GM18508 (cell line): ENCODE measurements around the gene SPIN1.

Experiments used
- ATAC-seq: cut with Tn5 transposase; IDR thresholded peaks from one replicate; pipeline ENCODE4 v1.9.1; 2021; ENCODE audit warnings: moderate number of reproducible peaks; ENCODE audit not compliant: insufficient read depth, unreplicated experiment

The SPIN1 gene

DNA sequence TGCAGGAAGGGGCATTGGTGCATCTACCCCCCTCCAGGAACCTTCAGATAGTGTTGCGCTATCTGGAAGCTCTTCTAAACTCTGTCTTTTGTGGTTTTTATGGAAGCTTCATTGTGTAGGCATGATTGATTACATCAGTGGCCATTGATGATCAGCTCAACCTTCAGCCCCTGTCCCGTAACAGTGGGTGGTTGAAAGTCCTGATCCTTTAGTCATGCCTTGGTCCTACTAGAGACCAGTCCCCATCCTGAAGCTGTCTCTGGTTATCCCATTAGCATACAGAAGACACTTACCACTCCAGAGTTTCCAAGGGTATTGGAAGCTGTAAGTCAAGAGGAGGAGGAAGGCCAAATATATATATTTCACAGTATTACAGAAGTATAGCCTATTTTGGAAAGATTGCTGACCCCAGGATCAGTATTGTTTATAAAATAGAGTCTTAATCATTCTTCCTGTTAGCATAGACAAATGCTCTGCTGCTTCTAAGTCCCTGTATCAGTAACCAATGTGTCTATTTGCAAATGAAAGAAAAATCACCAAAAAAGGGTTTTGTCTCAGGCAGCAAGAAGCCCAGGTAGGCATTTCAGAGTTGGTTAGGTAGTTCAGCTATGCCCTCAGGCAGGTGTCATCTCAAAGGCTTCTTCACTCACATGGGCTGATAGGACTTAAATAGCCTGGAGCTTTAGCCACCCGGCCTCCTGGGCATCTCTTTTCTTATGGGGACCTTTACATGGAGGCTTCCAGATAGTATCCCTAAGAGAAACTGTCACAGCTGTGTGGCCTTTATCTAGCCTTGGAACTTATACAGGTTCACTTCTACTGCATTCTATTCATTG is 41.6 kb downstream of the SPIN1 start:
- no peak for ATAC-seq

GRCh38 chr9:88433583-88434255 is 45.5 kb downstream of the SPIN1 start:
- no peak for ATAC-seq

- no peak for ATAC-seq
These were observed 47.1 kb downstream of the SPIN1 start for GRCh38 chr9:88435336-88435735.

DNA sequence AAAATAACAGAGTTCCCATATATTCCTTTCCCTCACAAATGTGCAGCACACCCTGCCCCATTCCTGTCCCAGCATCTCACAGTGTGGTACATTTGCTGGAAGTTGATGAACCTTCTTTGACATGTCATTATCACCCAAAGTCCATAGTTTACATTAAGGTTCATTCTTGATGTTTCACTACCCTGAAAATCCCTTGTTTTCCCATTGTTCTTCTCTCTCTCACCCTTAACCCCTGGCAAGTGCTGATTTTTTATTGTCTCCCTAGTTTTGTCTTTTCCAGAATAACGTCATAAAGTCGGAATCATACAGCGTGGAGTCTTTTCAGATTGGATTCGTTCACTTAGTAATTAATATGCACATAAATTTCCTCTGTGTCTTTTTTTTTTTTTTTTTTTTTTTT is 48.1 kb downstream of the SPIN1 start:
- ATAC-seq: no peak

- no peak for ATAC-seq
These were observed 49.2 kb downstream of the SPIN1 start for GRCh38 chr9:88437210-88438146.

GRCh38 chr9:88438811-88439210 is 50.6 kb downstream of the SPIN1 start:
- ATAC-seq: no peak

DNA sequence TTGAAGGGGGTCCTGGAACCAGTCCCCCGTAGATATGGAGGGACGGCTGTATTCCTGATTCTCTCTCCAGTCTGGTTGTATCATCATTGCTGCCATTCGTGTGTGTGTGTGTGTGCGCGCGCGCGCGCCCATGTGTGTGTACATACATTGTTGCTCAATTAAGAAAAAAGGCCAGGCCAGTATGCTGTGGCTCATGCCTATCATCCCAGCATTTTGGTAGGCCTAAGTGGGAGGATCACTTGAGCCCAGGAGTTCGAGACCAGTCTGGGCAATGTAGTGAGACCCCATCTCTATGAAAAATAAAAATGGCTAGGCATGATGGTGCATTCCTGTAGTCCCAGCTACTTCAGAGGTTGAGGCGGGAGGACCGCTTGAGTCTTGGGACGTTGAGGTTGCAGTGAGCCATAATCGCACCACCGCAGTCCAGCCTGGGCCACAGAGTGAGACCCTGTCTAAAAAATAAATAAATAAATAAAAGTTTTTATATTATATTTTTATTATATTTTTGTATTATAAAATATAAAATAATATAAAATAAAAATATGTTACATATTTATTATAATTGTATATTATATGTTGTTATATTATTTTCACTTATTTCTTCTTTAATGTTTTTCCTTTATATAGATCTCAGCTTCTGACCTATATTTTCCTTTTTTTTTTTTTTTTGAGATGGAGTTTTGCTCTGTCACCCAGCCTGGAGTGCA is 53.2 kb downstream of the SPIN1 start:
- no peak for ATAC-seq

GRCh38 chr9:88443480-88444113 is 55.4 kb downstream of the SPIN1 start:
- no peak for ATAC-seq

- ATAC-seq: no peak
These were observed 58.5 kb downstream of the SPIN1 start for GRCh38 chr9:88446728-88447127.

GRCh38 chr9:88447431-88447830 is 59.2 kb downstream of the SPIN1 start:
- ATAC-seq: no peak

DNA sequence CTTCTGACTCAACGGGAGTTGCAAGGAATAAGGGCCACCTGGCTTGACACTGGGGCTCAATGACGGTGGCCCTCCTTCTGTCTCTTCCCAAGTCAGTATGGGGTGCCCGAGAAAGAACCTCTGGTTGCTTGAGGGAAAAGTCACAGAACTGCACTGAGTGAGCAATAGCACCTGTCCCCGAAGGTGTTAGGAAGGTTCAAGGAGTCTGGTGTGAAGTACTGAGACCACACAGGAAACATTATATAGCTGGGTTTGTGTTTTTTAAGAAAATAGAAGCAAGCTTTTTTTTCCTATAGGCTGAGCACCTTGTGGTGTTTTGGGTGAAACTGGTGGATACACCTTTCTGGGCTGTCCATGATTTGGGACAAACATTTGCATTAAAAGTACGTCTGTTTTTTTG is 62.9 kb downstream of the SPIN1 start:
- ATAC-seq: no peak

DNA sequence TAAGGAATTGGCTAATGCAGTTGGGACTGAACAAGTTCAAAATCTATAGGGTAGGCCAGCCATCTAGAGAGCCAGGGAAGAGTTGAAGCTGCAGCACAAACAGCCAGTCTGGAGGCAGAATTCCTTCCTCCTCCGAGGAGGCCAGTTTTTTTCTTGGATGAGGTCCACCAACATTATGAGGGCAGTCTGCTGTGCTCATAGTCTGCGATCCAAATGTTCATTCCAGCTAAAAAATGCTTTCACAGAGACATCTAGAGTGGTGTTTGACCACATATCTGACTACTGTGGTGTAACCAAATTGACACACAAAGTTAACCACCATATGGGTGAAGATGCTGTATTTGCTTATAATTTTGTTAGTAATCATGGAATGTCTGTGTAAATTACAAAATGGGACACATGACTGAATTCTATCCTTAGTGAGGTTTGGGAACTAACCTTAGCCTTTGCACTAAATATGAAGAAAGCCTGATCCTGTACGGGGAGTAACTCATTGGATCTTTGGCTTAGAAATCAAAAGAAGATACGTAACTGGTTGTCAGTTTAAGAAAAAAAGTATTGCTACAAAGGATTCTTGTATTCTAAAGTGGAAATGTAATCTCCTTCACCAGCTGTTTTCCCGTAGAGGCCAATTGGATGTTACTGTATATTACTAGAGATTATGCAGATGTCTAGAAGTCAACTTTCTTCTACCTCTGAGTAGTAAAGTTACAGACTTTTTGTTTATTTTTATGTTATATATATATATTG is 70.6 kb downstream of the SPIN1 start:
- no peak for ATAC-seq

- ATAC-seq: no peak
These were observed 72.5 kb downstream of the SPIN1 start for GRCh38 chr9:88460587-88461332.

DNA sequence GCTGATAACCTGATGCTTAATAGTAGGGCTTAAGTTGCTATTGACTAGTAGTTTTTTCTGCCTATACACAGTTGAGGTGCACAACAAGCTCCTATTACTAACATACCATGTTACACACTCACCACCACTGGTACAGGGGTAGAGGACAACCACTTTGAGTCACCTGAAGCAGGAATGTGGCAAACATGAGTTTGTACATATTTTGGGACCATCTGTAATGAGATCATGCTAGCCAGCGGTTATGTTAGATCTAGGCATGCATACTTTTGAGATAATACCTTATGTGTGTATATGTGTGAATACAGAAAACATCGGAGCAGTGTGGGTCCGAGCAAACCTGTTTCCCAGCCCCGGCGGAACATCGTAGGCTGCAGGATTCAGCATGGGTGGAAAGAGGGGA is 73.9 kb downstream of the SPIN1 start:
- ATAC-seq: no peak

DNA sequence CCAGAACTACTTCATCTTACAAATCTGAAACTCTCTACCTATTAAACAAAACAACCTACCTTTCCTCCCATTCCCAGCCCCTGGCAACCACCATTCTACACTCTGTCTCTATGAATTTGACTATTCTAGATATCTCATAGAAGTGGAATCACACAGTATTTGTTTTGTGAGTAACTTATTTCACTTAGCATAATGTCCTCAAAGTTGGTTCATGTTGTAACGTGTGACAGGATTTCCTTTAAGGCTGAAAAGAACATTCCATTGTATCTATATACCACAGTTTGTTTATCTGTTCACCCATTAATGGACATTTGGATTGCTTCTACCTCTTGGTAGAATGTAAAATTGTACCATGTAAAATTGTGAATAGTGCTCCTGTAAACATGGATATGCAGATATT is 76.6 kb downstream of the SPIN1 start:
- ATAC-seq: no peak

DNA sequence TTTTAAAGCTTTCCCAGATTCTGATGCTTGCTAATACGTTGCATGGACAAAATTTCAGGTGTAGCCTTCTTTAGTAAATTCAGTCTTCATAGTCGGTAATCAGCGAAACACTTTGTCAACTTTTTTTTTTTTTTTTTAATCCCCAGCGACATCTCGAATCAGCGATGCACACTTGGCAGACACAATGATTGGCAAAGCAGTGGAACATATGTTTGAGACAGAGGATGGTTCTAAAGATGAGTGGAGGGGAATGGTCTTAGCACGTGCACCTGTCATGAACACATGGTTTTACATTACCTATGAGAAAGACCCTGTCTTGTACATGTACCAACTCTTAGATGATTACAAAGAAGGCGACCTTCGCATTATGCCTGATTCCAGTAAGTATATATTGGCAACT is 80.0 kb downstream of the SPIN1 start:
- no peak for ATAC-seq

- no peak for ATAC-seq
These were observed 88.4 kb downstream of the SPIN1 start for GRCh38 chr9:88476491-88477271.
